ENCODE results near the gene PTPRJ. TPM values are rescaled to one million over a fixed set of nuclear protein-coding genes. Genes with fewer than 3 reads are reported as not detected.
"Not testable (repeated sequence)": the region's sequence is repeated elsewhere in the genome, so short reads cannot be mapped to it uniquely, and the experiment has no call there.

PTPRJ gene
- total and polyA plus RNA-seq, 2 donors (not counting 1 experiment from before 2014, with no cell fraction given), result 5.3 to 5.8 TPM

DNA sequence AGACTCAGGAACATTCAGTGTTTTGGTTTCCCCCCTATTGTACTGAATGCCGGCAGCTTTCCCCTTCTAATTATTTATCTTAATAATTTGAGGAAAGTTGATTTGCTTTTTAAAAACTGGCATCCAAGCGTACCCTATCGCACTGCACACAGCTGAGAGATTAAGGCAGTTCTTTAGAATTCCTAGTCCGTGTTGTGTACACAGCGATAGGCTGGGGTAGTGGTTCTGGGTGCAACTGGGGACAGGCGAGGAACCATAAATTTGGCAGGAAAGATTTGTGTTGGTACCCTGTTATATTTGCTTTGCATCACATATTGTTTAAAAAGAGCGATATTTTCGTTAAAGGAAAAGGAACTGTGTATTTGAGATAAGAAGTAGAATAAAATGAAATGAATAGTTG, 39.2 kb downstream of the PTPRJ start:
- no peak for DNase-seq (ENCODE audit: low read depth in 2 of 2)
- no peak for TF ChIP-seq EZH2 (IDR thresholded peaks at IDR 0.05; ENCODE audit: low read length, missing control alignments)
- TF ChIP-seq, protein P1, sequence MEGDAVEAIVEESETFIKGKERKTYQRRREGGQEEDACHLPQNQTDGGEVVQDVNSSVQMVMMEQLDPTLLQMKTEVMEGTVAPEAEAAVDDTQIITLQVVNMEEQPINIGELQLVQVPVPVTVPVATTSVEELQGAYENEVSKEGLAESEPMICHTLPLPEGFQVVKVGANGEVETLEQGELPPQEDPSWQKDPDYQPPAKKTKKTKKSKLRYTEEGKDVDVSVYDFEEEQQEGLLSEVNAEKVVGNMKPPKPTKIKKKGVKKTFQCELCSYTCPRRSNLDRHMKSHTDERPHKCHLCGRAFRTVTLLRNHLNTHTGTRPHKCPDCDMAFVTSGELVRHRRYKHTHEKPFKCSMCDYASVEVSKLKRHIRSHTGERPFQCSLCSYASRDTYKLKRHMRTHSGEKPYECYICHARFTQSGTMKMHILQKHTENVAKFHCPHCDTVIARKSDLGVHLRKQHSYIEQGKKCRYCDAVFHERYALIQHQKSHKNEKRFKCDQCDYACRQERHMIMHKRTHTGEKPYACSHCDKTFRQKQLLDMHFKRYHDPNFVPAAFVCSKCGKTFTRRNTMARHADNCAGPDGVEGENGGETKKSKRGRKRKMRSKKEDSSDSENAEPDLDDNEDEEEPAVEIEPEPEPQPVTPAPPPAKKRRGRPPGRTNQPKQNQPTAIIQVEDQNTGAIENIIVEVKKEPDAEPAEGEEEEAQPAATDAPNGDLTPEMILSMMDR (conservative IDR thresholded peaks at IDR 0.05 in 1 of 2, IDR thresholded peaks at IDR 0.05 in 1 of 2; ENCODE audit: low read depth in 1 of 2, low read length in 2 of 2), result no peak
- peaks cover 2% of the 10 kb centered on the region for H3K4me1 ChIP-seq (ENCODE audit: control insufficient read depth, extremely low read depth, insufficient read depth, low read length)
- H3K4me3 ChIP-seq (replicated peaks in 1 of 4; ENCODE audit: control extremely low read depth in 1 of 4, insufficient read depth in 1 of 4, low read depth in 3 of 4, low read length in 4 of 4), result no peak overlapping the region
- H3K27ac ChIP-seq (ENCODE audit: insufficient read depth, low read length), result no peak overlapping the region
- H3K36me3 ChIP-seq (ENCODE audit: control insufficient read depth, insufficient read depth, low read length), result no peaks in the 10 kb centered on the region
- H4K20me1 ChIP-seq (ENCODE audit: control insufficient read depth, extremely low read depth, insufficient read depth, low read length), result no peaks in the 10 kb centered on the region
- H3K27me3 ChIP-seq (ENCODE audit: control insufficient read depth, insufficient read depth, low read length), result no peaks in the 10 kb centered on the region
- H2AFZ ChIP-seq (ENCODE audit: low read length), result no peak overlapping the region
- H3K9me3 ChIP-seq (ENCODE audit: control insufficient read depth, insufficient read depth, low read depth, low read length), result no peaks in the 10 kb centered on the region
- no peaks in the 10 kb centered on the region for H3K79me2 ChIP-seq (ENCODE audit: control insufficient read depth, insufficient read depth, low read length)
- no peak overlapping the region for H3K9ac ChIP-seq (ENCODE audit: insufficient read depth, low read length)
- no peak overlapping the region for H3K4me2 ChIP-seq (ENCODE audit: extremely low read depth, insufficient read depth, low read length)

DNA sequence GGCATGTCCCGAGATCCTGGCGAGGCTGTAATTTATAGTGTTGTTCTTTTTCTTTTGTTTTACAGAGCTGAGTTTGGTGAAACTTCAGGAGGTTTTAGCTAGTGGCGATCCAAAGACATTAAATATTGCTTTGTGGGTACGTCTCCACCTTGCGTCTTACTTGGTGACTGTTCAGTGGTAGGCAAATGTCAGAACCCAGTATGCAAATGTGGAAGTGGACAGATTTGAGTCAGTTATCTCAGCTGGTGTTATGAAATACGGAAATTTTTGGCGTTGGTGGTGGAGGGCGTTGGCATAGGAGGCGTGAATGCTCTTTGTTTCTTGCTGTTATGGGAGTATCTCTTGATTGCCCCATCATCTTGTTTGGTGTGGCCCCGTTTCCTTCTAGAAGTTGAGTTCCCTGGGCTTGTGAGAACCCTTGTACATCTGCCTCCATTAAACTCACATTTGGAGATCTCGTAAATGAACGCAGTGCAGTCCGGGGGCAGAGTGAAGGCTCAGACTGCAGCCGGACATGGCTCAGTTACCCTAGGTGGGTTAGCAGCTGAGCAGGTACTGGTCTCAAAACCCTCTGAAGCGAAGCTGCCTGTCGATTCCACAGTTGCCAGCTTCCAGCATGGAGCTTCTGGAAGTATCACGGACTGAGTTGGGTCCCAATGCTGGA, 39.9 kb downstream of the PTPRJ start:
- Histone ChIP-seq H3K9ac (ENCODE audit: insufficient read depth, low read length) (no peak overlapping the region), H3K27me3 (ENCODE audit: control insufficient read depth, insufficient read depth, low read length) (no peaks in the 10 kb centered on the region), H3K4me1 (ENCODE audit: control insufficient read depth, extremely low read depth, insufficient read depth, low read length) (no peaks in the 10 kb centered on the region), H3K4me3 (replicated peaks in 1 of 4; ENCODE audit: control extremely low read depth in 1 of 4, insufficient read depth in 1 of 4, low read depth in 3 of 4, low read length in 4 of 4) (no peak overlapping the region), H3K9me3 (ENCODE audit: control insufficient read depth, insufficient read depth, low read depth, low read length) (no peaks in the 10 kb centered on the region), H3K36me3 (ENCODE audit: control insufficient read depth, insufficient read depth, low read length) (no peaks in the 10 kb centered on the region), H3K79me2 (ENCODE audit: control insufficient read depth, insufficient read depth, low read length) (no peaks in the 10 kb centered on the region), H3K4me2 (ENCODE audit: extremely low read depth, insufficient read depth, low read length) (no peak overlapping the region), H3K27ac (ENCODE audit: insufficient read depth, low read length) (no peak overlapping the region), H2AFZ (ENCODE audit: low read length) (no peak overlapping the region), H4K20me1 (ENCODE audit: control insufficient read depth, extremely low read depth, insufficient read depth, low read length) (no peaks in the 10 kb centered on the region)
- DNase-seq (ENCODE audit: low read depth in 2 of 2), result no peak
- no peak for TF ChIP-seq EZH2 (IDR thresholded peaks at IDR 0.05; ENCODE audit: low read length, missing control alignments)
- TF ChIP-seq, protein P1 (conservative IDR thresholded peaks at IDR 0.05 in 1 of 2, IDR thresholded peaks at IDR 0.05 in 1 of 2; ENCODE audit: low read depth in 1 of 2, low read length in 2 of 2), result no peak

DNA sequence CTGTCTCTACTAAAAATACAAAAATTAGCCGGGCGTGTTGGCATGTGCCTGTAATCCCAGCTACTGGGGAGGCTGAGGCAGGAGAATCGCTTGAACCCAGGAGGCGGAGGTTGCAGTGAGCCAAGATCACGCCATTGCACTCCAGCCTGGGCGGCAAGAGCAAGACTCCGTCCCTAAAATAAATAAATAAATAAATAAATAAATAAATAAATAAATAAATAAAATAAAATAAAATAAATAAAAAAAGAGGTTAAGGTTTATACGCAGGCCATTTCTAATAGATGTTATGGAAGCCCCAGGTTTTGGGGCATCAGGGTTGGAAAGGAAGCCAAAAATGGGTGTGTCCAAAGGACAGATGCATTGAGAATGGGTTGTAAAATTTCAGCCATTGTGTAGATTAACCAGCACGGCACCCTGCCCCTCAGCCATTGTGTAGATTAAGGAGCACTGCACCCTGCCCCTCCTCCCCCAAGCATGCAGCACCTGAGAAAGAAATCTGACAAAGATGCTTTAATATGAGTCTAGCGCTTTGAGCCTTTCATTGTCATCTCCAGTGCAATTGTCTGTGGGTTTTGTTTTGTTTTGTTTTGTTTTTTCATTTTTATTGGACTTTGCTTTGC, 41.0 kb downstream of the PTPRJ start:
- not testable (repeated sequence) for H2AFZ ChIP-seq (ENCODE audit: low read length); H3K4me1 ChIP-seq (ENCODE audit: control insufficient read depth, extremely low read depth, insufficient read depth, low read length); H3K4me2 ChIP-seq (ENCODE audit: extremely low read depth, insufficient read depth, low read length); H3K9me3 ChIP-seq (ENCODE audit: control insufficient read depth, insufficient read depth, low read depth, low read length); H3K27me3 ChIP-seq (ENCODE audit: control insufficient read depth, insufficient read depth, low read length); H3K79me2 ChIP-seq (ENCODE audit: control insufficient read depth, insufficient read depth, low read length); H3K27ac ChIP-seq (ENCODE audit: insufficient read depth, low read length); DNase-seq (ENCODE audit: low read depth in 2 of 2); H3K9ac ChIP-seq (ENCODE audit: insufficient read depth, low read length); H3K36me3 ChIP-seq (ENCODE audit: control insufficient read depth, insufficient read depth, low read length); H4K20me1 ChIP-seq (ENCODE audit: control insufficient read depth, extremely low read depth, insufficient read depth, low read length); H3K4me3 ChIP-seq (replicated peaks in 1 of 4; ENCODE audit: control extremely low read depth in 1 of 4, insufficient read depth in 1 of 4, low read depth in 3 of 4, low read length in 4 of 4)
